Neural progenitor cell (in vitro differentiated cells): ENCODE data around the gene PNPLA3. TPM values are rescaled to one million over a fixed set of nuclear protein-coding genes. Genes with fewer than 3 reads are reported as not detected.
A peak's percentile ranks its signal among the peaks of the same experiment; 100 is the strongest.

ENCODE experiments used
- DNase-seq: peaks from one replicate; pipeline ENCODE4 v3.0.0-alpha.2; 2016; ENCODE audit warnings: low spot score
- H2AFZ ChIP-seq: fragments of 200-600 bp; sonication (generic); replicated peaks from 2 replicates; pipeline ENCODE4 v1.6.1; 2016; ENCODE audit warnings: antibody characterized with exemption
- H3F3A ChIP-seq: fragments of 200-600 bp; sonication (generic); 2 replicates; pipeline ENCODE4 v1.6.1; 2016; ENCODE audit warnings: antibody characterized with exemption, low read depth
- H3K27ac ChIP-seq: fragments of 200-600 bp; sonication (generic); 2 replicates; pipeline ENCODE4 v1.5.1; 2016; ENCODE audit warnings: mild to moderate bottlenecking
- H3K27me3 ChIP-seq: fragments of 200-600 bp; sonication (generic); 2 replicates; pipeline ENCODE4 v1.6.1; 2016; ENCODE audit warnings: mild to moderate bottlenecking, moderate library complexity
- H3K36me3 ChIP-seq: fragments of 200-600 bp; sonication (generic); 2 replicates; pipeline ENCODE4 v1.5.1; 2016
- H3K4me1 ChIP-seq: fragments of 200-600 bp; sonication (generic); 2 replicates; pipeline ENCODE4 v1.6.1; 2016; ENCODE audit warnings: mixed run types
- H3K4me2 ChIP-seq: fragments of 200-600 bp; sonication (generic); 2 replicates; pipeline ENCODE4 v1.6.1; 2016
- H3K4me3 ChIP-seq: fragments of 200-600 bp; sonication (generic); 2 replicates; pipeline ENCODE4 v1.5.1; 2016
- H3K79me2 ChIP-seq: fragments of 200-600 bp; sonication (generic); 2 replicates; pipeline ENCODE4 v1.6.1; 2016; ENCODE audit warnings: low read depth
- H3K9ac ChIP-seq: fragments of 200-600 bp; sonication (generic); 2 replicates; pipeline ENCODE4 v1.6.1; 2016
- H3K9me3 ChIP-seq: fragments of 200-600 bp; sonication (generic); 2 replicates; pipeline ENCODE4 v1.5.1; 2016; ENCODE audit warnings: low read depth
- H4K20me1 ChIP-seq: fragments of 200-600 bp; sonication (generic); 2 replicates; pipeline ENCODE4 v1.6.1; 2016; ENCODE audit warnings: low read depth
- H3K27ac Mint-ChIP-seq: 3 replicates; pipeline ENCODE4 v1.8.0; 2021; ENCODE audit warnings: mixed read lengths
- H3K27me3 Mint-ChIP-seq: 2 replicates; pipeline ENCODE4 v1.8.0; 2022; ENCODE audit warnings: low read depth, mild to moderate bottlenecking, inconsistent platforms, moderate library complexity, mixed read lengths; ENCODE audit not compliant: insufficient read depth
- H3K36me3 Mint-ChIP-seq: 3 replicates; pipeline ENCODE4 v1.8.0; 2021; ENCODE audit warnings: mixed read lengths
- H3K4me1 Mint-ChIP-seq: 3 replicates; pipeline ENCODE4 v1.8.0; 2021; ENCODE audit warnings: mixed read lengths
- H3K4me3 Mint-ChIP-seq: 3 replicates; pipeline ENCODE4 v1.8.0; 2021; ENCODE audit warnings: mild to moderate bottlenecking, moderate library complexity, mixed read lengths
- H3K9me3 Mint-ChIP-seq: 3 replicates; pipeline ENCODE4 v1.8.0; 2020; ENCODE audit warnings: mixed read lengths
- CTCF ChIP-seq: fragments of 200-600 bp; sonication (generic); IDR thresholded peaks from 2 replicates; pipeline ENCODE4 v1.5.1; 2017; ENCODE audit warnings: antibody characterized with exemption, mild to moderate bottlenecking
- EZH2 ChIP-seq: fragments of 200-600 bp; sonication (generic); IDR thresholded peaks from 2 replicates; pipeline ENCODE4 v1.6.1; 2017; ENCODE audit warnings: antibody characterized with exemption, mild to moderate bottlenecking, moderate library complexity
- EZH2phosphoT487 ChIP-seq: fragments of 200-600 bp; sonication (generic); IDR thresholded peaks from 2 replicates; pipeline ENCODE4 v1.6.1; 2017; ENCODE audit warnings: antibody characterized with exemption
- total RNA-seq: library from RNA; depleted of rRNA; stranded (reverse); fragments of >200 nt; gene quantifications from 2 replicates; pipeline ENCODE4 v1.2.3, GENCODE V29; 2015; ENCODE audit warnings: low replicate concordance

Gene PNPLA3
- total RNA-seq, 1 donor from 2014 or later = 4.8 TPM

GRCh38 chr22:43881091-43882061 lies 42.2 kb upstream of the PNPLA3 start:
- no peak overlapping the region for H3K27ac ChIP-seq
- no peak overlapping the region for H3K4me2 ChIP-seq
- no peaks in the 10 kb centered on the region for H3K9me3 Mint-ChIP-seq
- H3F3A ChIP-seq = no peaks in the 10 kb centered on the region
- peaks cover 14% of the 10 kb centered on the region for H3K27me3 Mint-ChIP-seq
- no peaks in the 10 kb centered on the region for H3K9me3 ChIP-seq
- no peaks in the 10 kb centered on the region for H3K27me3 ChIP-seq
- peaks cover 2% of the 10 kb centered on the region for H4K20me1 ChIP-seq
- H3K9ac ChIP-seq = no peak overlapping the region
- H2AFZ ChIP-seq = no peak overlapping the region
- no peaks in the 10 kb centered on the region for H3K36me3 ChIP-seq
- no peak overlapping the region for H3K4me3 ChIP-seq
- no peak for DNase-seq
- no peaks in the 10 kb centered on the region for H3K79me2 ChIP-seq
- H3K4me1 ChIP-seq = no peaks in the 10 kb centered on the region
- no peaks in the 10 kb centered on the region for H3K36me3 Mint-ChIP-seq
- no peak overlapping the region for H3K27ac Mint-ChIP-seq
- TF ChIP-seq CTCF = no peak
- no peak for TF ChIP-seq EZH2
- TF ChIP-seq EZH2phosphoT487 = no peak
- H3K4me1 Mint-ChIP-seq = peaks cover 10% of the 10 kb centered on the region
- H3K4me3 Mint-ChIP-seq = no peak overlapping the region

GRCh38 chr22:43882122-43882767 lies 41.4 kb upstream of the PNPLA3 start:
- no peaks in the 10 kb centered on the region for H3F3A ChIP-seq
- TF ChIP-seq EZH2phosphoT487 (no peak), EZH2 (no peak), CTCF (no peak)
- no peaks in the 10 kb centered on the region for H3K36me3 ChIP-seq
- Mint-ChIP-seq H3K27ac (no peak overlapping the region), H3K36me3 (no peaks in the 10 kb centered on the region), H3K4me3 (no peak overlapping the region), H3K4me1 (peaks cover 10% of the 10 kb centered on the region), H3K27me3 (peaks cover 18% of the 10 kb centered on the region), H3K9me3 (no peaks in the 10 kb centered on the region)
- H3K4me3 ChIP-seq = no peak overlapping the region
- DNase-seq = no peak
- H3K27me3 ChIP-seq = no peaks in the 10 kb centered on the region
- H3K9me3 ChIP-seq = no peaks in the 10 kb centered on the region
- no peak overlapping the region for H3K4me2 ChIP-seq
- H2AFZ ChIP-seq = no peak overlapping the region
- no peak overlapping the region for H3K9ac ChIP-seq
- H3K27ac ChIP-seq = no peak overlapping the region
- H3K79me2 ChIP-seq = no peaks in the 10 kb centered on the region
- no peaks in the 10 kb centered on the region for H3K4me1 ChIP-seq
- peaks cover 2% of the 10 kb centered on the region for H4K20me1 ChIP-seq

- no peak overlapping the region for H3K9ac ChIP-seq
- no peaks in the 10 kb centered on the region for H3F3A ChIP-seq
- H3K4me3 ChIP-seq = no peak overlapping the region
- Mint-ChIP-seq H3K27me3 (peaks cover 20% of the 10 kb centered on the region), H3K36me3 (no peaks in the 10 kb centered on the region), H3K4me1 (peaks cover 8% of the 10 kb centered on the region), H3K27ac (no peak overlapping the region), H3K4me3 (no peak overlapping the region), H3K9me3 (no peaks in the 10 kb centered on the region)
- H3K36me3 ChIP-seq = no peaks in the 10 kb centered on the region
- no peak overlapping the region for H2AFZ ChIP-seq
- no peak overlapping the region for H3K4me2 ChIP-seq
- H3K27ac ChIP-seq = no peak overlapping the region
- H3K9me3 ChIP-seq = no peaks in the 10 kb centered on the region
- H3K27me3 ChIP-seq = no peaks in the 10 kb centered on the region
- DNase-seq = peak; percentile 90
- TF ChIP-seq CTCF = peak; percentile 89
- TF ChIP-seq EZH2 = no peak
- TF ChIP-seq EZH2phosphoT487 = no peak
- no peaks in the 10 kb centered on the region for H3K79me2 ChIP-seq
- H3K4me1 ChIP-seq = no peaks in the 10 kb centered on the region
- H4K20me1 ChIP-seq = peaks cover 2% of the 10 kb centered on the region
Observed at GRCh38 chr22:43883012-43883661, 40.5 kb upstream of the PNPLA3 start.
